ENCODE measurements around the gene FOXP1. TPM values are rescaled to one million over a fixed set of nuclear protein-coding genes. Genes with fewer than 3 reads are reported as not detected.

Gene FOXP1
- total and polyA plus RNA-seq, 9 of the 15 experiments (the other 6 are each of a cell fraction or from before 2014, with no cell fraction given): 7.7 to 34.5 (median 13.7) TPM

DNA sequence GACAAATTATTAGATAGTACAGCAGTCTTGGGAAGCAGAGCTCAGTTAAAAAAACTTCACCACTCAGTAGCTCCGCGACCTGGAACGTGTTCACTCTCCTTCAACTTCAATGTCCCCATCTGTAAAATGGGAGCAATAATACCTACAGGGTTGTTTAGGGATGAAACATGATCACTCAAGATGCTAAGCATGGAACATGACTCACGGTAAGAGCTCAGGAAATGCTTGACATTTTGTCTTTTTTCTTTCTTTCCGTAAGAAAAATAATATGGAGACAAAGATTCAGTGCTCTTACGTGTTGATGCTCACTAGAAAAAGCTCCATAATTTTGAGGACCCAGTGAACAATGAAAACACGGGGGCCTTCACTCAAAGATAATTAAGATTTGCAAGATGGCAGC, 664.4 kb downstream of the FOXP1 start:
- BruUV-seq (replicated peaks): no TSS peak

More for the DNA sequence above, 664.4 kb downstream of the FOXP1 start:
- no peak overlapping the region for H3K9ac ChIP-seq (ENCODE audit: insufficient read depth in 1 of 2, low read depth in 2 of 2, low read length in 2 of 2)
- no peak overlapping the region for H2AFZ ChIP-seq (ENCODE audit: low read depth, low read length)
- 77% methylated on average over 6 of the region's 7 CpGs for whole genome bisulfite sequencing (ENCODE audit: insufficient coverage, low coverage, missing lambda C conversion rate)
- H3K36me3 ChIP-seq (ENCODE audit: control insufficient read depth, insufficient read depth, low read length): no peaks in the 10 kb centered on the region
- H3K4me3 ChIP-seq: no peak overlapping the region
- peaks cover 0 to 14% of the 10 kb centered on the region in 2 experiments; a peak in 2 of 5 replicates for H3K4me1 ChIP-seq (replicated peaks in 1 of 2; ENCODE audit: control insufficient read depth in 2 of 2, insufficient read depth in 2 of 2, low read length in 2 of 2)
- H3K4me2 ChIP-seq (ENCODE audit: insufficient read depth, low read length): no peak overlapping the region
- H3K27ac ChIP-seq (ENCODE audit: extremely low read depth, low read depth, low read length): no peak overlapping the region
- no peak for DNase-seq (ENCODE audit: extremely low read depth in 1 of 4, low spot score in 3 of 4)
- no peaks in the 10 kb centered on the region for H4K20me1 ChIP-seq (replicated peaks; ENCODE audit: control insufficient read depth, insufficient read depth, low read length)
- no peaks in the 10 kb centered on the region for H3K9me1 ChIP-seq (ENCODE audit: control insufficient read depth, insufficient read depth, low read length)
- no peak for TF ChIP-seq THRAP3 (IDR thresholded peaks at IDR 0.05; ENCODE audit: borderline replicate concordance)
- no peak for TF ChIP-seq GABPB2 (CRISPR knock-in tag; conservative IDR thresholded peaks at IDR 0.05)
- TF ChIP-seq, protein P1, sequence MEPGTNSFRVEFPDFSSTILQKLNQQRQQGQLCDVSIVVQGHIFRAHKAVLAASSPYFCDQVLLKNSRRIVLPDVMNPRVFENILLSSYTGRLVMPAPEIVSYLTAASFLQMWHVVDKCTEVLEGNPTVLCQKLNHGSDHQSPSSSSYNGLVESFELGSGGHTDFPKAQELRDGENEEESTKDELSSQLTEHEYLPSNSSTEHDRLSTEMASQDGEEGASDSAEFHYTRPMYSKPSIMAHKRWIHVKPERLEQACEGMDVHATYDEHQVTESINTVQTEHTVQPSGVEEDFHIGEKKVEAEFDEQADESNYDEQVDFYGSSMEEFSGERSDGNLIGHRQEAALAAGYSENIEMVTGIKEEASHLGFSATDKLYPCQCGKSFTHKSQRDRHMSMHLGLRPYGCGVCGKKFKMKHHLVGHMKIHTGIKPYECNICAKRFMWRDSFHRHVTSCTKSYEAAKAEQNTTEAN (CRISPR knock-in tag; IDR thresholded peaks at IDR 0.05): no peak
- no peak for TF ChIP-seq RBM25 (IDR thresholded peaks at IDR 0.05; ENCODE audit: low read depth, low read length, severe bottlenecking)
- TF ChIP-seq, protein P2, sequence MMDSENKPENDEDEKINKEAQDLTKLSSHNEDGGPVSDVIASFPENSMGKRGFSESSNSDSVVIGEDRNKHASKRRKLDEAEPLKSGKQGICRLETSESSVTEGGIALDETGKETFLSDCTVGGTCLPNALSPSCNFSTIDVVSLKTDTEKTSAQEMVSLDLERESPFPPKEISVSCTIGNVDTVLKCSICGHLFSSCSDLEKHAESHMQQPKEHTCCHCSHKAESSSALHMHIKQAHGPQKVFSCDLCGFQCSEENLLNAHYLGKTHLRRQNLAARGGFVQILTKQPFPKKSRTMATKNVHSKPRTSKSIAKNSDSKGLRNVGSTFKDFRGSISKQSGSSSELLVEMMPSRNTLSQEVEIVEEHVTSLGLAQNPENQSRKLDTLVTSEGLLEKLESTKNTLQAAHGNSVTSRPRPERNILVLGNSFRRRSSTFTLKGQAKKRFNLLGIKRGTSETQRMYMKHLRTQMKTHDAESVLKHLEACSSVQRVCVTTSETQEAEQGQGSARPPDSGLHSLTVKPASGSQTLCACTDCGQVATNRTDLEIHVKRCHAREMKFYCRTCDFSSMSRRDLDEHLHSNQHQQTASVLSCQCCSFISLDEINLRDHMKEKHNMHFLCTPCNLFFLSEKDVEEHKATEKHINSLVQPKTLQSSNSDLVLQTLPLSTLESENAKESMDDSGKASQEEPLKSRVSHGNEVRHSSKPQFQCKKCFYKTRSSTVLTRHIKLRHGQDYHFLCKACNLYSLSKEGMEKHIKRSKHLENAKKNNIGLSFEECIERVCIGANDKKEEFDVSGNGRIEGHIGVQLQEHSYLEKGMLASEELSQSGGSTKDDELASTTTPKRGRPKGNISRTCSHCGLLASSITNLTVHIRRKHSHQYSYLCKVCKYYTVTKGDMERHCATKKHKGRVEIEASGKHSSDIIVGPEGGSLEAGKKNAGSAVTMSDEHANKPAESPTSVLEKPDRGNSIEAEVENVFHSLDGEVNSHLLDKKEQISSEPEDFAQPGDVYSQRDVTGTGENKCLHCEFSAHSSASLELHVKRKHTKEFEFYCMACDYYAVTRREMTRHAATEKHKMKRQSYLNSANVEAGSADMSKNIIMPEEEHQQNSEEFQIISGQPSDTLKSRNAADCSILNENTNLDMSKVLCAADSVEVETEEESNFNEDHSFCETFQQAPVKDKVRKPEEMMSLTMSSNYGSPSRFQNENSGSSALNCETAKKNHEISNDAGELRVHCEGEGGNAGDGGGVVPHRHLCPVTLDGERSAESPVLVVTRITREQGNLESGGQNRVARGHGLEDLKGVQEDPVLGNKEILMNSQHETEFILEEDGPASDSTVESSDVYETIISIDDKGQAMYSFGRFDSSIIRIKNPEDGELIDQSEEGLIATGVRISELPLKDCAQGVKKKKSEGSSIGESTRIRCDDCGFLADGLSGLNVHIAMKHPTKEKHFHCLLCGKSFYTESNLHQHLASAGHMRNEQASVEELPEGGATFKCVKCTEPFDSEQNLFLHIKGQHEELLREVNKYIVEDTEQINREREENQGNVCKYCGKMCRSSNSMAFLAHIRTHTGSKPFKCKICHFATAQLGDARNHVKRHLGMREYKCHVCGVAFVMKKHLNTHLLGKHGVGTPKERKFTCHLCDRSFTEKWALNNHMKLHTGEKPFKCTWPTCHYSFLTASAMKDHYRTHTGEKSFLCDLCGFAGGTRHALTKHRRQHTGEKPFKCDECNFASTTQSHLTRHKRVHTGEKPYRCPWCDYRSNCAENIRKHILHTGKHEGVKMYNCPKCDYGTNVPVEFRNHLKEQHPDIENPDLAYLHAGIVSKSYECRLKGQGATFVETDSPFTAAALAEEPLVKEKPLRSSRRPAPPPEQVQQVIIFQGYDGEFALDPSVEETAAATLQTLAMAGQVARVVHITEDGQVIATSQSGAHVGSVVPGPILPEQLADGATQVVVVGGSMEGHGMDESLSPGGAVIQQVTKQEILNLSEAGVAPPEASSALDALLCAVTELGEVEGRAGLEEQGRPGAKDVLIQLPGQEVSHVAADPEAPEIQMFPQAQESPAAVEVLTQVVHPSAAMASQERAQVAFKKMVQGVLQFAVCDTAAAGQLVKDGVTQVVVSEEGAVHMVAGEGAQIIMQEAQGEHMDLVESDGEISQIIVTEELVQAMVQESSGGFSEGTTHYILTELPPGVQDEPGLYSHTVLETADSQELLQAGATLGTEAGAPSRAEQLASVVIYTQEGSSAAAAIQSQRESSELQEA (IDR thresholded peaks at IDR 0.05; ENCODE audit: low read depth): no peak
- no peak for TF ChIP-seq NR3C1 (CRISPR knock-in tag; IDR thresholded peaks at IDR 0.05)
- TF ChIP-seq NFXL1 (CRISPR knock-in tag; IDR thresholded peaks at IDR 0.05): no peak
- ChIA-PET CTCF (ENCODE audit: low intra/inter-chr PET ratio) (no interaction called here), POLR2A (interaction anchor here (1.0 to 1.1 kb wide), 2 partner anchors 8 to 29 kb away, joined by 4 read pairs; no protein-coding TSS in a partner anchor)
- no peaks in the 10 kb centered on the region for H3K79me2 ChIP-seq (ENCODE audit: control insufficient read depth, insufficient read depth, low read length)
- H3K9me3 ChIP-seq (replicated peaks; ENCODE audit: control insufficient read depth, insufficient read depth, low read depth, low read length): no peaks in the 10 kb centered on the region
- in situ Hi-C loops (cut with MboI): no loop called here
- intact Hi-C loops (cut with micrococcal nuclease): no loop called here
- no peak for ATAC-seq
- H3K27me3 ChIP-seq (ENCODE audit: control insufficient read depth in 2 of 2, insufficient read depth in 2 of 2, low read length in 2 of 2): no peaks in the 10 kb centered on the region
- FAIRE-seq: no peak
